RWPE2 (cell line): Measurements from ENCODE around the gene GLT8D2.

Source experiments
- ATAC-seq: fragments of 200-7000 bp; cut with Tn5 transposase; 3 replicates; pipeline ENCODE4 v1.9.1; 2021; ENCODE audit warnings: low read depth
- DNase-seq: peaks from one replicate; pipeline ENCODE4 v3.0.0-alpha.2; 2020; ENCODE audit warnings: low spot score
- H3K27ac ChIP-seq: fragments of 450-650 bp; 2 replicates; pipeline ENCODE4 v1.5.1; 2017; ENCODE audit warnings: mild to moderate bottlenecking; ENCODE audit not compliant: poor library complexity, severe bottlenecking
- H3K27me3 ChIP-seq: fragments of 250-450 bp; sonication (Bioruptor Pico); 2 replicates; pipeline ENCODE4 v1.5.1; 2021; ENCODE audit warnings: mild to moderate bottlenecking, moderate library complexity; ENCODE audit not compliant: insufficient read depth, poor library complexity, severe bottlenecking
- H3K36me3 ChIP-seq: fragments of 250-450 bp; sonication (Bioruptor Pico); 2 replicates; pipeline ENCODE4 v1.5.1; 2020; ENCODE audit warnings: low read depth, mild to moderate bottlenecking, moderate library complexity
- H3K4me1 ChIP-seq: fragments of 250-450 bp; sonication (Bioruptor Pico); 2 replicates; pipeline ENCODE4 v1.5.1; 2021; ENCODE audit warnings: mild to moderate bottlenecking, moderate library complexity; ENCODE audit not compliant: insufficient read depth, poor library complexity, severe bottlenecking
- H3K4me3 ChIP-seq: fragments of 250-450 bp; sonication (Bioruptor Pico); 2 replicates; pipeline ENCODE4 v1.5.1; 2021; ENCODE audit warnings: mild to moderate bottlenecking, moderate library complexity; ENCODE audit not compliant: severe bottlenecking
- H3K9me3 ChIP-seq: fragments of 250-450 bp; sonication (Bioruptor Pico); 2 replicates; pipeline ENCODE4 v1.5.1; 2021; ENCODE audit warnings: mild to moderate bottlenecking, moderate library complexity; ENCODE audit not compliant: severe bottlenecking
- TF ChIP-seq, protein P1 (sequence below): fragments of 450-650 bp; IDR thresholded peaks from one replicate; pipeline ENCODE4 v1.5.1; 2017; ENCODE audit warnings: mild to moderate bottlenecking, moderate library complexity; ENCODE audit not compliant: poor library complexity, severe bottlenecking

GLT8D2 gene

DNA sequence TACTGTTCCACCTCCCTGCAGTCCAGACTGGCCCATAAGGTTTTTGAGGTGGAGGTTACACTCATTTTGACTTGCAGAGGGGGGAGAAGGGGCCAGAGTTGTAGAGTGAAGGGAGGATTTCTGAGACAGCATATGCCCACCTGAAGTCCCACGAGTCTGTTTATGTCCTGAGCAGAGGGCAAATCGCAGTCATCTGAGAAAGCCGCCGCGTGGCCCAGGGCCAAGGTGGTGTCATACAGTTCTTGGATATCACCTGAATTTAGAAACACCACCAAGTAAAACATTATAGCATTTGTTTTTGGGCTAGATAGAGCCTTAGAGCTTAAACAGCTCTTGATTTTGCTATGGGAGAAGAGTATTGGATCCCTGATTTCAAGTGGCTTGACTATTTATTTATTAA, 53.4 kb downstream of the GLT8D2 start:
- H3K9me3 ChIP-seq = no peaks in the 10 kb centered on the region
- DNase-seq = no peak
- no peaks in the 10 kb centered on the region for H3K4me1 ChIP-seq
- no peak overlapping the region for H3K27ac ChIP-seq
- no peak; the same call in 2 of the 3 replicates for ATAC-seq
- H3K36me3 ChIP-seq = no peaks in the 10 kb centered on the region
- H3K27me3 ChIP-seq = no peaks in the 10 kb centered on the region
- no peak overlapping the region for H3K4me3 ChIP-seq
- TF ChIP-seq, protein P1, sequence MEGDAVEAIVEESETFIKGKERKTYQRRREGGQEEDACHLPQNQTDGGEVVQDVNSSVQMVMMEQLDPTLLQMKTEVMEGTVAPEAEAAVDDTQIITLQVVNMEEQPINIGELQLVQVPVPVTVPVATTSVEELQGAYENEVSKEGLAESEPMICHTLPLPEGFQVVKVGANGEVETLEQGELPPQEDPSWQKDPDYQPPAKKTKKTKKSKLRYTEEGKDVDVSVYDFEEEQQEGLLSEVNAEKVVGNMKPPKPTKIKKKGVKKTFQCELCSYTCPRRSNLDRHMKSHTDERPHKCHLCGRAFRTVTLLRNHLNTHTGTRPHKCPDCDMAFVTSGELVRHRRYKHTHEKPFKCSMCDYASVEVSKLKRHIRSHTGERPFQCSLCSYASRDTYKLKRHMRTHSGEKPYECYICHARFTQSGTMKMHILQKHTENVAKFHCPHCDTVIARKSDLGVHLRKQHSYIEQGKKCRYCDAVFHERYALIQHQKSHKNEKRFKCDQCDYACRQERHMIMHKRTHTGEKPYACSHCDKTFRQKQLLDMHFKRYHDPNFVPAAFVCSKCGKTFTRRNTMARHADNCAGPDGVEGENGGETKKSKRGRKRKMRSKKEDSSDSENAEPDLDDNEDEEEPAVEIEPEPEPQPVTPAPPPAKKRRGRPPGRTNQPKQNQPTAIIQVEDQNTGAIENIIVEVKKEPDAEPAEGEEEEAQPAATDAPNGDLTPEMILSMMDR = no peak

DNA sequence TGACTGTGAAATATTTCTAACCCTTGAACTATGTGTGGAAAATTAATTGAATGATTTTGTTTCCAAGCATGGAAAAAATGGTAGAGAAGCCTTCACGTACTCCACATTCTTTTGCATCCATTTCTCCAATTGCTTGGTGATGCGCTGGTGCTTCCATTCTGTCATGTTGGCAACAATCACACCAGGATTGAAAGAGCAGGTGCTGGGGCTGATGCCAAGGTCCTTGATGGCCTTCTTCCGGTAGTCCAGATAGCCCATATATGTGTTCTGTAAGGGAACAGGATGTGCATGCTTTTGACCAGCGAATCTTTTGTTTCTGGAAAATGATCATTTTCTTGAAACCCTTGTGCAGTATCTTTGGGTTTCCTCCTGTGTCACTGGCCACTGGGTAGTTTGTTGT, 55.8 kb downstream of the GLT8D2 start:
- Histone ChIP-seq H3K4me1 (no peaks in the 10 kb centered on the region), H3K27me3 (no peaks in the 10 kb centered on the region), H3K27ac (no peak overlapping the region), H3K9me3 (no peaks in the 10 kb centered on the region), H3K36me3 (peaks cover 4% of the 10 kb centered on the region), H3K4me3 (no peak overlapping the region)
- DNase-seq (no peak), ATAC-seq (no peak)
- TF ChIP-seq, protein P1 = no peak

DNA sequence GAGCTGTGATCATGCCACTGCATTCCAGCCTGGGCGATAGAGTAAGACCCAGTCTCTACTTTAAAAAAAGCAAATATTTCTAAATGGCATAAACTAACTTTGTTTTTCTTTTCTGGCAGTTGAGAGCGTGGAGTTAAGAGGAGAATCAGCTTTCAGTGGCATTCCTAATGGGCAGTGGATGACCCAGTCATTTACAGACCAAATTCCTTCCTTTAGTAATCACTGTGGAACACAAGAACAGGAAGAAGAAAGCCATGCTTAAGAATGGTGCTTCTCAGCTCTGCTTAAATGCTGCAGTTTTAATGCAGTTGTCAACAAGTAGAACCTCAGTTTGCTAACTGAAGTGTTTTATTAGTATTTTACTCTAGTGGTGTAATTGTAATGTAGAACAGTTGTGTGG, 63.2 kb downstream of the GLT8D2 start:
- DNase-seq = no peak
- TF ChIP-seq, protein P1 = no peak
- H3K36me3 ChIP-seq = peaks cover 67% of the 10 kb centered on the region

DNA sequence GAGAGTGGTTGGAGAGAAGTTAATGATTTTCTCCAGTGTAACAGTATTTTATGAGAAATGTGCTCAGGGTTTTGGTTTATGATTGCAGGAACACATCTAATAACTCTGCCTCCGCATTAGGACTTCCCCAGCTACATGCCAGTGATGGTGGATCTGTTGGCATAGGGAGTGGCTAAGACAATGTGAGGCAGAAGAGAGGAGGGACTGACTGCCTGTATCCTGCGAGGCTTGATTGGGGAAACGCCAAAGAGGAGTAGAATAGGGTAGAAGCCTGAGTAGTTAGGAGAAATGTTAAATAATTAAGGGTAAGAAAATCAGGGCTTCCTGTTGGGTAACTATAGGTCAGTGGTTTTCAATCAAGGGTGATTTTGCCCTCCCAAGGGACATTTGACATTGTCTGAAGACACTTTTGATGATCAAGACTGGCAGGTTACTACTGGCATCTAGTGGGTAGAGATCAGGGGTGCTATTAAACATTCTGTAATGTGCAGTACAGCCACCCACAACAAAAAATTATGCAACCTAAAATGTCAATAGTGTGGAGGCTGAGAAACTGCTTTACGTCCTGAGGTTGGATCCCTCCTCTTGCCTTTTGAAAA, 71.5 kb downstream of the GLT8D2 start:
- DNase-seq (no peak), ATAC-seq (no peak)
- TF ChIP-seq, protein P1 = no peak
- Histone ChIP-seq H3K9me3 (no peaks in the 10 kb centered on the region), H3K4me1 (no peaks in the 10 kb centered on the region), H3K4me3 (no peak overlapping the region), H3K27ac (no peak overlapping the region), H3K36me3 (peaks cover 76% of the 10 kb centered on the region), H3K27me3 (no peaks in the 10 kb centered on the region)

More for the DNA sequence above, 63.2 kb downstream of the GLT8D2 start:
- Histone ChIP-seq H3K27me3 (no peaks in the 10 kb centered on the region), H3K27ac (no peak overlapping the region), H3K4me1 (no peaks in the 10 kb centered on the region), H3K4me3 (no peak overlapping the region), H3K9me3 (no peaks in the 10 kb centered on the region)
- ATAC-seq = 0 out of 3 replicates have a peak, but pooled peaks have one; percentile 38

DNA sequence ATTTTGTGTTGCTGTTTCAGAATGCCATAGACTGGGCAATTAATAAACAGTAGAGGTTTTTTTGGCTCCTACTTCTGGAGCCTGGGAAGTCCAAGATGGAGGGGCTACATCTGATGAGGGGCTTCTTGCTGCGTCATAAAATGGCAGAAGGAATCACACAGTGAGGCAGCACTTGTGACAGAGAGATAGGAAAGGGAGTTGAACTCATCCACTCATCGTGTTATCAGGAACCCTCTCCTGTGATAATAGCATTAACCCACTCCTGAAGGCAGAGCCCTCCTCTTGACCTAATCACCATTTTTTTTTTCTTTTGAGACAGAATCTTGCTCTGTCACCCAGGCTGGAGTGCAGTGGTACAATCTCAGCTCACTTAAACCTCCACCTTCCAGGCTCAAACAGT, 74.6 kb downstream of the GLT8D2 start:
- Histone ChIP-seq H3K4me1 (no peaks in the 10 kb centered on the region), H3K36me3 (peaks cover 66% of the 10 kb centered on the region), H3K27me3 (no peaks in the 10 kb centered on the region), H3K9me3 (no peaks in the 10 kb centered on the region), H3K4me3 (no peak overlapping the region), H3K27ac (no peak overlapping the region)
- no peak for ATAC-seq
- no peak for DNase-seq
- TF ChIP-seq, protein P1 = no peak
